Muscle of leg (tissue), 11 donors: ENCODE measurements around the gene GDF9. TPM values are rescaled to one million over a fixed set of nuclear protein-coding genes. Genes with fewer than 3 reads are reported as not detected.

Experiments used
- DNase-seq: peaks from one replicate; pipeline ENCODE4 v3.0.0; 2013
- H3K27ac ChIP-seq: one replicate; pipeline ENCODE4 v1.5.1; 2013; ENCODE audit warnings: mild to moderate bottlenecking, low read length, control low read depth
- H3K27me3 ChIP-seq: one replicate; pipeline ENCODE4 v1.6.1; 2013; ENCODE audit warnings: low read length; ENCODE audit not compliant: control insufficient read depth, insufficient read depth
- H3K36me3 ChIP-seq: one replicate; pipeline ENCODE4 v1.6.1; 2013; ENCODE audit warnings: low read length; ENCODE audit not compliant: control insufficient read depth, insufficient read depth
- H3K4me1 ChIP-seq: one replicate; pipeline ENCODE4 v1.6.1; 2013; ENCODE audit warnings: low read length; ENCODE audit not compliant: control insufficient read depth, insufficient read depth
- H3K4me3 ChIP-seq: one replicate; pipeline ENCODE4 v1.5.1; 2013; ENCODE audit warnings: low read length, control low read depth
- H3K9me3 ChIP-seq: replicated peaks from 2 replicates; pipeline ENCODE4 v1.6.1; 2013; ENCODE audit warnings: low read depth, low read length; ENCODE audit not compliant: control insufficient read depth
- WGBS: methylation state at CpG from one replicate; pipeline ENCODE4 v1.1.5; 2013; ENCODE audit warnings: missing lambda C conversion rate; ENCODE audit not compliant: insufficient coverage; 5-methylcytosine and 5-hydroxymethylcytosine counted together
- polyA plus RNA-seq, 8 donors: library from polyadenylated mRNA; unstranded; fragments of 120-200 nt; gene quantifications; one replicate each; pipeline versions ENCODE4 v1.2.1 to v1.2.3, GENCODE V29; 2013; ENCODE audit warnings: inconsistent platforms in 1 of 8, low replicate concordance in 1 of 8; ENCODE audit not compliant: insufficient read length in 8 of 8, insufficient read depth in 1 of 8
- total RNA-seq: library from RNA; stranded (reverse); fragments of 120-200 nt; gene quantifications from one replicate; pipeline ENCODE4 v1.2.4, GENCODE V29; 2013

The GDF9 gene
- total and polyA plus RNA-seq, 9 donors = 0.39 to 1.0 (median 0.54) TPM

DNA sequence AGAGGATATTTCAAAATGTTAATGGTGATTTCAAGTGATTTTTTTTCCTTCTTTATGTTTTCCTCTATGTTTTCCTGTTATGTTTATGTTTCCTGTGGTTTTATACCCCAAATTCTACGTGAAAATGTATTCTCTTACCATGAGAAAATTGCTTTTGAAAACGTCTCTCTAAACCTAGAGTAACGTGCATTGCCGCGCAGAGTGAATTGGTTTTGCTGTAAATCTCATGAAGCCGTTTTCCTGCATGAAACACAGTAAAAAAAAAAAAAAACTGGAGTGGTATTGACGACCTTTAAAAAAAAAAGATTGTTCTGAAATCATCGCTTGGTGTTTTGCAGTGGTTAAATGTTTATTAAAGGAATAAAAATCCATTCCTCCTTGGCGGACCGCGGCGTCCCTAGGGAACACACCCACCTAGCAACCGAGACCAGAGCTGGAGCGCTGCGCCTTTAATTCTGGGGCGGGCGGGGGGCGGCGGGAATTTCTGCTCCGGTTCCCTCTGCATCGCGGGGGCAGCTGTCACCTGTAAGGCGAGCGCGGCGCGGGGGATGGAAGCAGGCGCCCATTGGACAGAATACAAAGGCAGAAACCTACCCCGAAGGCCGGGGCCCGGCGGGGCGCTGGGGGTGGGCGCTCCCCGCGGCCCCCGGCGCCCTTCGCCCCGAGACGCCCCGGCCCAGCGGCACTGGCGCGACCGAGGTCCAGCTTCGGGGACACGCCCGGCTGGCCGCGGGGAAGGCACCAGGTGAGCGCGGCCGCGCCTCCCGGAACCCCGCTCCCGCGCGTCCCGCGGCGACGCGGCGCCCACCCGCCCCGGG is 53.3 kb downstream of the GDF9 start, which contains the start of gene SOWAHA:
Gene SOWAHA (plus strand): TSS at position 522 of the 818 bp plus-strand sequence. CDS start 320 bp downstream, outside the sequence.
- no peak within 1 kb of the TSS for H3K4me3 ChIP-seq
- no peaks in the 10 kb centered on the region for H3K9me3 ChIP-seq
- DNase-seq = no peak
- H3K36me3 ChIP-seq = no peaks in the 10 kb centered on the region
- peaks cover 4% of the 10 kb centered on the region for H3K4me1 ChIP-seq
- peaks cover 59% of the 10 kb centered on the region for H3K27me3 ChIP-seq
- under 1% methylated on average over 63 of the region's 68 CpGs for WGBS
- H3K27ac ChIP-seq = no peak within 1 kb of the TSS

DNA sequence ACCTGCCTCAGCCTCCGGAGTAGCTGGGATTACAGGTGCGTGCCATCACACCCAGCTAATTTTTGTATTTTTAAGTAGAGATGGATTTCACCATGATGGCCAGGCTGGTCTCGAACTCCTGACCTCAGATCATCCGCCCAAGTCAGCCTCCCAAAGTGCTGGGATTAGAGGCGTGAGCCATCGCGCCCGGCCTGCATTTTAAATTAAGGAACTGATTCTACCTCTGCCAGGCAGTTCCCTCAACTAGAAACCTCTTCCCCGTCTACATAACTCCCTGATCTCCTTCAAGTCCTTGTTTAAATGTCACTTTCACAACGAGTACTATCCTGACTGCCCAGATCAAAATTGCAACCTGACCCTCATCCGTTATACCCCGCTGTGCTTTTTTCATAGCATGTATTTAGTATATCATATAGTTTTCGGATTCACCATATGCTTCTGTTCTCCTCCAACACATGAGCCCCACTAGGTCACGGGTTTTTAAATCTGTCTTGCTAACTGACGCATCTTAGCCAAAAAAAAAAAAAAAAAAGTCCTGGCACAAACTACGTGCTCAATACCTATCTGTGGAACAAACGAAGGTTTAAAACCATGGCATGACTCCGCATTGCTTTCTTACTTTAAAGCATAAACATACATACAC is 54.0 kb downstream of the GDF9 start:
- peaks cover 4% of the 10 kb centered on the region for H3K4me1 ChIP-seq
- H3K4me3 ChIP-seq = no peak overlapping the region
- WGBS = 28% methylated on average over 10 of the region's 18 CpGs
- no peak overlapping the region for H3K27ac ChIP-seq
- no peak for DNase-seq
- no peaks in the 10 kb centered on the region for H3K9me3 ChIP-seq
- H3K36me3 ChIP-seq = no peaks in the 10 kb centered on the region
- H3K27me3 ChIP-seq = peaks cover 61% of the 10 kb centered on the region

Other genes starting within 250 kb of the GDF9 start
- not detected for gene IL13, start 208.3 kb downstream of the GDF9 start, total RNA-seq
- gene IL13, start 208.3 kb downstream of the GDF9 start, polyA plus RNA-seq = under 1 TPM in 1 of 8 donors, not detected in 7; 0.17 TPM
- gene IL4, start 192.5 kb downstream of the GDF9 start, total RNA-seq = not detected
- gene IL4, start 192.5 kb downstream of the GDF9 start, polyA plus RNA-seq = under 1 TPM in 1 of 8 donors, not detected in 7; 0.18 TPM
- 6.0 TPM for gene KIF3A, start 128.9 kb downstream of the GDF9 start, total RNA-seq
- gene KIF3A, start 128.9 kb downstream of the GDF9 start, polyA plus RNA-seq = 10 to 100 TPM in 1 of 8 donors, 1 to 10 TPM in 7; 4.2 to 10.3 (median 7.0) TPM
- gene CCNI2, start 119.0 kb downstream of the GDF9 start, total RNA-seq = not detected
- 1 to 10 TPM in 3 of 8 donors, under 1 TPM in 5; 0.24 to 2.3 (median 0.83) TPM for gene CCNI2, start 119.0 kb downstream of the GDF9 start, polyA plus RNA-seq
- 39.2 TPM for gene SEPTIN8, start 89.2 kb downstream of the GDF9 start, total RNA-seq
- gene SEPTIN8, start 89.2 kb downstream of the GDF9 start, polyA plus RNA-seq = 10 to 100 TPM; 34.6 to 56.1 (median 42.1) TPM
- gene SOWAHA, start 53.2 kb downstream of the GDF9 start, total RNA-seq = 0.04 TPM
- 1 to 10 TPM in 1 of 8 donors, under 1 TPM in 6, not detected in 1; 0.05 to 2.5 (median 0.13) TPM for gene SOWAHA, start 53.2 kb downstream of the GDF9 start, polyA plus RNA-seq
- gene SHROOM1, start 35.8 kb downstream of the GDF9 start, total RNA-seq = 2.4 TPM
- gene SHROOM1, start 35.8 kb downstream of the GDF9 start, polyA plus RNA-seq = 1 to 10 TPM; 1.6 to 3.2 (median 2.5) TPM
- 447 TPM for gene UQCRQ, start 173 bp upstream of the GDF9 start, total RNA-seq
- gene UQCRQ, start 173 bp upstream of the GDF9 start, polyA plus RNA-seq = 100 to 1,000 TPM; 154 to 236 (median 187) TPM
- gene LEAP2, start 7.2 kb upstream of the GDF9 start, total RNA-seq = 1.4 TPM
- 1 to 10 TPM in 7 of 8 donors, under 1 TPM in 1; 0.74 to 3.2 (median 1.5) TPM for gene LEAP2, start 7.2 kb upstream of the GDF9 start, polyA plus RNA-seq
- 32.3 TPM for gene AFF4, start 97.2 kb upstream of the GDF9 start, total RNA-seq
- gene AFF4, start 97.2 kb upstream of the GDF9 start, polyA plus RNA-seq = 10 to 100 TPM; 25.5 to 51.8 (median 39.7) TPM
- 11.6 TPM for gene ZCCHC10, start 160.1 kb upstream of the GDF9 start, total RNA-seq
- gene ZCCHC10, start 160.1 kb upstream of the GDF9 start, polyA plus RNA-seq = 10 to 100 TPM; 17.6 to 28.0 (median 23.0) TPM
- gene HSPA4, start 185.5 kb upstream of the GDF9 start, total RNA-seq = 59.8 TPM
- 10 to 100 TPM; 55.7 to 83.9 (median 74.0) TPM for gene HSPA4, start 185.5 kb upstream of the GDF9 start, polyA plus RNA-seq